SK-N-SH (cell line): ENCODE results near the gene SUPT3H.

ENCODE experiments used
- ELF1 ChIP-seq: IDR thresholded peaks from 2 replicates; pipeline ENCODE4 v1.4.0; 2012
- EP300 ChIP-seq, 2 experiments: IDR thresholded peaks; 2 replicates each; pipeline versions ENCODE4 v1.4.0 to v1.6.1; 2012; ENCODE audit warnings: borderline replicate concordance in 1 of 2, low read depth in 1 of 2, low read length in 1 of 2
- MEF2A ChIP-seq: IDR thresholded peaks from 2 replicates; pipeline ENCODE4 v1.4.0; 2012; ENCODE audit warnings: low read depth, borderline replicate concordance
- POLR2AphosphoS5 ChIP-seq: IDR thresholded peaks from 2 replicates; pipeline ENCODE4 v1.6.1; 2012; ENCODE audit warnings: low read depth, low read length
- TF ChIP-seq, protein P1 (sequence below): IDR thresholded peaks from 2 replicates; pipeline ENCODE4 v1.6.1; 2012; ENCODE audit warnings: mild to moderate bottlenecking, low read depth, low read length, moderate library complexity
- TF ChIP-seq, protein P2 (sequence below): fragments of 200-600 bp; sonication (generic); IDR thresholded peaks from 2 replicates; pipeline ENCODE4 v1.6.1; 2017; ENCODE audit warnings: antibody characterized with exemption, mild to moderate bottlenecking, moderate library complexity
- TF ChIP-seq, protein P3 (sequence below): fragments of 150-350 bp; IDR thresholded peaks from 2 replicates; pipeline ENCODE4 v1.6.1; 2017; ENCODE audit warnings: antibody characterized with exemption, low read length, low read depth, borderline replicate concordance

DNA sequence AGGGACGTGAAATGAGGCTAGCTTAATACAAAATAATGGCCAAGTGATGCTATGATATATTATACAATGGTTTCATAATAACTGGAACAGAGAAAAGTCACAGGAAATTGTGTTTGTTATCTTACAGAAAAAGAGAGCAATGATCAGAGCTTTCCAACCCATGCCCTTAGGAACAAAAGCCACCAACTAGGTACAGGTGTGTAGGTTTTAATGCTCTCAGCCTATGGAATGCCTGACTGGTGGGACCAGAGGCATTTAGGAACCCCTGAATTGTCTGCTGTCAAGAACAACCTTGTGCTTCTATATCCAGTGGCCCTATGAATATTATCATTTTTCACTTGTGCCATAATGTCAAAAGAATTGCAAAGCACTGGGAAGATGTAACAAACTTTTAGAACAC, 182.6 kb downstream of the SUPT3H start:
- TF ChIP-seq EP300 (IDR thresholded peaks at IDR 0.05; ENCODE audit: borderline replicate concordance in 1 of 2, low read depth in 1 of 2, low read length in 1 of 2) (no peak), MEF2A (no peak), ELF1 (no peak), POLR2AphosphoS5 (no peak)
- TF ChIP-seq, protein P1, sequence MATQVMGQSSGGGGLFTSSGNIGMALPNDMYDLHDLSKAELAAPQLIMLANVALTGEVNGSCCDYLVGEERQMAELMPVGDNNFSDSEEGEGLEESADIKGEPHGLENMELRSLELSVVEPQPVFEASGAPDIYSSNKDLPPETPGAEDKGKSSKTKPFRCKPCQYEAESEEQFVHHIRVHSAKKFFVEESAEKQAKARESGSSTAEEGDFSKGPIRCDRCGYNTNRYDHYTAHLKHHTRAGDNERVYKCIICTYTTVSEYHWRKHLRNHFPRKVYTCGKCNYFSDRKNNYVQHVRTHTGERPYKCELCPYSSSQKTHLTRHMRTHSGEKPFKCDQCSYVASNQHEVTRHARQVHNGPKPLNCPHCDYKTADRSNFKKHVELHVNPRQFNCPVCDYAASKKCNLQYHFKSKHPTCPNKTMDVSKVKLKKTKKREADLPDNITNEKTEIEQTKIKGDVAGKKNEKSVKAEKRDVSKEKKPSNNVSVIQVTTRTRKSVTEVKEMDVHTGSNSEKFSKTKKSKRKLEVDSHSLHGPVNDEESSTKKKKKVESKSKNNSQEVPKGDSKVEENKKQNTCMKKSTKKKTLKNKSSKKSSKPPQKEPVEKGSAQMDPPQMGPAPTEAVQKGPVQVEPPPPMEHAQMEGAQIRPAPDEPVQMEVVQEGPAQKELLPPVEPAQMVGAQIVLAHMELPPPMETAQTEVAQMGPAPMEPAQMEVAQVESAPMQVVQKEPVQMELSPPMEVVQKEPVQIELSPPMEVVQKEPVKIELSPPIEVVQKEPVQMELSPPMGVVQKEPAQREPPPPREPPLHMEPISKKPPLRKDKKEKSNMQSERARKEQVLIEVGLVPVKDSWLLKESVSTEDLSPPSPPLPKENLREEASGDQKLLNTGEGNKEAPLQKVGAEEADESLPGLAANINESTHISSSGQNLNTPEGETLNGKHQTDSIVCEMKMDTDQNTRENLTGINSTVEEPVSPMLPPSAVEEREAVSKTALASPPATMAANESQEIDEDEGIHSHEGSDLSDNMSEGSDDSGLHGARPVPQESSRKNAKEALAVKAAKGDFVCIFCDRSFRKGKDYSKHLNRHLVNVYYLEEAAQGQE: no peak
- TF ChIP-seq, protein P2, sequence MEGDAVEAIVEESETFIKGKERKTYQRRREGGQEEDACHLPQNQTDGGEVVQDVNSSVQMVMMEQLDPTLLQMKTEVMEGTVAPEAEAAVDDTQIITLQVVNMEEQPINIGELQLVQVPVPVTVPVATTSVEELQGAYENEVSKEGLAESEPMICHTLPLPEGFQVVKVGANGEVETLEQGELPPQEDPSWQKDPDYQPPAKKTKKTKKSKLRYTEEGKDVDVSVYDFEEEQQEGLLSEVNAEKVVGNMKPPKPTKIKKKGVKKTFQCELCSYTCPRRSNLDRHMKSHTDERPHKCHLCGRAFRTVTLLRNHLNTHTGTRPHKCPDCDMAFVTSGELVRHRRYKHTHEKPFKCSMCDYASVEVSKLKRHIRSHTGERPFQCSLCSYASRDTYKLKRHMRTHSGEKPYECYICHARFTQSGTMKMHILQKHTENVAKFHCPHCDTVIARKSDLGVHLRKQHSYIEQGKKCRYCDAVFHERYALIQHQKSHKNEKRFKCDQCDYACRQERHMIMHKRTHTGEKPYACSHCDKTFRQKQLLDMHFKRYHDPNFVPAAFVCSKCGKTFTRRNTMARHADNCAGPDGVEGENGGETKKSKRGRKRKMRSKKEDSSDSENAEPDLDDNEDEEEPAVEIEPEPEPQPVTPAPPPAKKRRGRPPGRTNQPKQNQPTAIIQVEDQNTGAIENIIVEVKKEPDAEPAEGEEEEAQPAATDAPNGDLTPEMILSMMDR: no peak
- TF ChIP-seq, protein P3, sequence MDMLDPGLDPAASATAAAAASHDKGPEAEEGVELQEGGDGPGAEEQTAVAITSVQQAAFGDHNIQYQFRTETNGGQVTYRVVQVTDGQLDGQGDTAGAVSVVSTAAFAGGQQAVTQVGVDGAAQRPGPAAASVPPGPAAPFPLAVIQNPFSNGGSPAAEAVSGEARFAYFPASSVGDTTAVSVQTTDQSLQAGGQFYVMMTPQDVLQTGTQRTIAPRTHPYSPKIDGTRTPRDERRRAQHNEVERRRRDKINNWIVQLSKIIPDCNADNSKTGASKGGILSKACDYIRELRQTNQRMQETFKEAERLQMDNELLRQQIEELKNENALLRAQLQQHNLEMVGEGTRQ: no peak
